GM21381 (cell line): Measurements from ENCODE around the gene ANO3.

Source experiments
- ATAC-seq: cut with Tn5 transposase; IDR thresholded peaks from one replicate; pipeline ENCODE4 v1.9.1; 2021; ENCODE audit warnings: mild to moderate bottlenecking, moderate library complexity; ENCODE audit not compliant: unreplicated experiment

ANO3 gene

DNA sequence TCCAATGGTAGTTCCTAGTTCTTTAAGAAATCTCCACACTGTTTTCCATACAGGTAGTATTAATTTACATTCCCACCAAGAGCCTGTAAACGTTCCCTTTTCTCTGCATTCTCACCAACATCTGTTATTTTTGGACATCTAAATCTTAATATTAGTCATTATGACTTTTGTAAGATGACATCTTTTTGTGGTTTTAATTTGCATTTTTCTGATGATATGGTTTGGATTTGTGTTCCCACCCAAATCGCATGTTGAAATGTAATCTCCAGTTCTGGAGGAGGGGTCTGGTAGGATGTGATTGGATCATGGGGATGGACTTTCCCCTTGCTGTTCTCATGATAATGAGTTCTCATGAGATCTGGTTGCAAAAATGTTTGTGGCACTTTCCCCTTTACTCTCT is 151.2 kb downstream of the ANO3 start:
- ATAC-seq, result no peak

DNA sequence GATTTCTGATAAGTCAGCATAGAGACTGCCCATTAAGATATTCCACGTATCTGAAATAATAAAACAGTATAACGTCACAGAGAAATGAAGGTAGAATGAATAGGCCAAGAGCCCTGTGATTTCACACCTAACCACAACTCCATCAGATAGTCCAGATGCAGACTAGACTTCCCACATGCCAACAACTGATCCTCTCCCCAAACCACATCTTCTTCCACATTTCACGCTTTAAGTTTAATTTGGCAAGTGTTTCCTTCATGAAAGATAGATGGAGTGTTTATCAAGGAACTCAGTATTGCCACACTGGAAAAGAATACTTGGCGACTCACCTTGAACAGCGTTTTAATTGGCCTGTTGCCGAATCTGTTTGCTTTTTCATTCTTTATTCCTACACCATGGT is 158.6 kb downstream of the ANO3 start:
- ATAC-seq, result no peak

DNA sequence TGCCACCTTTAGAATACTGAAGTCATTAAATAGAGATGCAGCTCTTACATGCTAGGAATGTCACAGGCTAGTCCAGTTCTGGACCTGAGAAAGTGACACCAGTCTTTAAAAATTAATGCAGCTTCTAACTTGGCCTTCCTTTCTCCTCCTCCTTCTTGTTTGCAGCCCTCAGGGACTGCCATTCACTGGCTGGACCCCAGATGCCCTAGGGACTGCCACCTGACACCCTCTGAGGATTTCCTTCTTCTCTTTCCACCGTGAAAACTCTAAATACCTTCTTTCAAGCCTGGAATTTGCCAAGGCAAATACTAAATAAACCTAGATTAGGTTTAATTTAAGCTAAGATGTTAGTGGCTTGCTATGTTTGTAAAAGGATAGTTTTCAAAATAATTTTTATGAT is 161.7 kb downstream of the ANO3 start:
- ATAC-seq, result no peak

DNA sequence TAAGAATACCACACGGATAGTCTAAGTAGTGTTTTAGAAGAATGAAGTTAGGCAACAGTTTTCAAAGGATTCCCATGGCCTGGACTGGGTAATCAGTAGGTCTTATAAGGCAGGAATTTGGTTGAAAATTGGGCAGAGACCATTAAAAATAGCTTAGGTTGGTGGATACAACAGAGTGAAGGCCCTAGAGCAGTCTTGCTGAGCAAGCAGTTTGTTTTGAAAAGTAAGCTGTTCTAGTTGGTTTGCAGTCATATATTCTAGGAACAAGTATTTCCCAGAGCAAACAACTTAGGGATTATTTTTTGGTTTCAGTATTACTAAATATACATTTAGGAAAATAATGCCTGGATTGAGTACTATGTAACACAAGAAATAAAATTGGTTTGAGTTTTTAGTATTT is 175.3 kb downstream of the ANO3 start:
- no peak for ATAC-seq

DNA sequence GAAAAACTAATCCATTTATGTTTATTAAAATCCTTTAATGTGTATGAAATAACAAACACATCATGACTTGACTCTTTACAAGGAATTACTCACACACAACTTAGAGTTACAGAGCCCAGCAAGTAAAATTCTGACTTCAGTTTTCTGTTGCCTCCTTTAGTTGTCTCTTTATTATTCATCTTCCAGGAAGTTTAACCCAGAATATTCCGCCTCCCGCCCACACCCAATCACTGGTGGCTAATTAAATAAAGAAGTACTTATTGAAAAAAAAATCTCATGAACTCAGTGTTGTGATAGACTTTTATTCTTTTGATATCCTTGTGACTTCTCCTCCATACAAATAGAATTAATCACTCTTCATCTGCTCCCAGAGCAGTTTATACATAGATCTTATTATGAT is 178.2 kb downstream of the ANO3 start:
- ATAC-seq, result no peak

DNA sequence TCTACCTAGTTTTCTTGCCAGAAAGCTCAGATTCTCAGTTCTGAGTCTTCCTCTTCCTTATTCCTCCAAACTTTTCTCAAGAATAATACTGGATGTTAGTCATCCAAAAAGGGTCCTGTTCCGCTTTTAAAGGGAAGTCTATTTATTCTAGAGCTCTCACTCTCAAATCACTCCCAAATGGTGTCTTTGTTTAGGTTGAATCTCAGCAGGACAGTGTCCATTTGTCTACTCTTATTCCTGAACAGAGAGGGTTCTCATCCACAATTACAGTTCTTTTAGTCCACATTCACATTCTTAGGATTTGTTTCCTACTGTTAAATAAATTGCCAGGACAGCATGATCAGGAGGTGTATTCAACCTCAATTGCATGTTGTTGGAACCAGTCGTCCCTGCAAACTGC is 178.8 kb downstream of the ANO3 start:
- ATAC-seq, result no peak

DNA sequence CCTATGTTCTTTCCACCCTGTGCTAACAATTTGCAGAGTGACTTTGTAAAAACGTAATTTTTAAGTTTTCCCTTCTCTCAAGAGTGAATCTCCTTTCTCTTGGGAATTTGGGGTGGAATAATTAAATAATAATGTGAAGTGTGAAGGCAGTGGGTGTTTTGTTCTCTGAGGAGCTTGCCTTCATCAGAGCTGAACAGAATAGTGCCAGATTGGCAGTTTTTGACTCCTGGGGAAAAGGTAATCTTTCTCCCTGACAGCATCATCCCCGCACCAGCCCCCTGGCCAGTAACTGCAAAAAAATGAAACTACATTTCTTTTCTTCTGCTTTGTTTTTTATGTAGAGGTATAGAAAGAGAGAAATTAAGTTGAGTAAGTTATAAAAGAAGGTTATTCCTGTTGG is 180.3 kb downstream of the ANO3 start:
- no peak for ATAC-seq

DNA sequence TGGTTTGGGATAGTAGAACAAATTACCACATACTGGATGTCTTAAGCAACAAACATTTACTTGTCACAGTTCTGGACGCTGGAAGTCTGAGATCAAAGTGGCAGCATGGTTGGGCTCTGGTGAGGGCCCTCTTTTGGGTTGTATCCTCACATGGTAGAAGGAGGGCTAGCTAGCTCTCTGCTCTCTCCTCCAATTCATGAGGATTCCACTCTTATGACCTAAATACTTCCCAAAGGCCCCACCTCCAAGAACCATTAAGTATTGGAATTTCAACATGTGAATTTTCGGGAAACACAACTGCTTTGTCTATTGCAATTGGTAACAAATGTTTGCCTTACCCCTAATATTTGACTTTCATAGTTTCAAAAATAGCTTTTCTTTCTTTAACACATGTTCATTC is 187.5 kb downstream of the ANO3 start:
- no peak for ATAC-seq

DNA sequence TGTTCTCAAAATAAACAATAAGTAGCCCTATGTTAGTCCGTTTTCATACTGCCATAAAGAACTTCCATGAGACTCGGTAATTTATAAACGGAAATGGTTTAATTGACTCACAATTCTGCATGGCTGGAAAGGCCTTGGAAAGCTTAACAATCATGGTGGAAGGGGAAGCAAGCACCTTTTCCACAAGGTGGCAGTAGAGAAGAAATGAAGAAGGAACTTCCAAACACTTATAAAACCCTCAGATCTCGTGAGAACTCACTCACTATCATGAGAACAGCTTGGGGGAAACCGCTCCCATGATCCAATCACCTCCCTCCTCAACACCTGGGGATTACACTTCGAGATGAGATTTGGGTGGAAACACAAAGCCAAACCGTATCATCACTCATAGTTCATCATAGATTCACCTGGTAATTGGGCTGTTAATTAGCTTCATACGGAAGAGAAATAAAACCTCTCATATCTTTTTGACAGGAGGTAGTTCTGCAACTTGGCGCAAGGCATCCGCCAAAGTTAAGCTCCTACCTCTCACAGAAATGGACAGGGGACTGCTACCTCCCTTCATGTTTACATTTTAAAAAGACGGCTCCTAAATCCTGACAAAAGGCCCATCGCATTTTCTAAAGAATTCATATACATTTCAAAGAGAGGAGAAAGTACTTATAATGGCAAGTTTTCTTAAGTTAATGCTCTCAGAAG is 191.1 kb downstream of the ANO3 start:
- no peak for ATAC-seq

DNA sequence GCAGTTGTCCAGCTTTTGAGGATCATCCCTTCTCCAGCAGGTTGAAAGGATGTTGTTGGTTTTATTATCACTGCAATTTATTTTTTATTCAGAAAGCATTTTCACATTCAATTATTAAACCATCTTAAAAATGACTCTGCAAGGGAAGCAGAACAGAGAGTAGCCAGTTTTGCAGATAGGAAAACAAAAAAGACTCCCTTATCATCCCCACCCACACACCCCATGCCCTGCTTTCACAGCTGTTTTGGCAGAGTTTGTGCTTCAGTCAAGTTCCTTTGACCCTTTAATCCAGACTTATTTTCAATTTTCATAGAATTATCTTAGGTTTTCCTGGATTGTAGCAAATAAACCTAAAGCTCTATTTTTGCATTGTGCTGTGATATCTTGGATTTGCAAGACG is 195.8 kb downstream of the ANO3 start:
- ATAC-seq, result no peak

DNA sequence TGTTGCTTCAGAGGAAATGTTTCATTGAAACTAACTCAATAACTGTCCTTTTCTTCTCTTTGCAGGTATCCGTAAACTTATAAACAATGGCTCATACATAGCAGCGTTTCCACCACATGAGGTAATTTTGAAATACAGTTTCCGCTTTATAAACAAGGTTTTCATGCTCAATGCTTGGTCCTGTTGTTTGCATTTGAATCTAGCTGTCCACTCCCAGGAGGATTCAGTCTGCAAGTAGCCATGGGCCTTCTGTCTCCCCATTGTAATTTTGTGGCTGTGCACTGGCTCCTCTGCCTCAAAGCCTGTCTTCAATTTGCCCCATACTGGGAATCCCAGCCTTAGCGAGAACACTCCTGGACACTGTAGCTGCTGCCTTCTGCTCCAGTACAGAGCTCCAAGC is 205.4 kb downstream of the ANO3 start:
- no peak for ATAC-seq

DNA sequence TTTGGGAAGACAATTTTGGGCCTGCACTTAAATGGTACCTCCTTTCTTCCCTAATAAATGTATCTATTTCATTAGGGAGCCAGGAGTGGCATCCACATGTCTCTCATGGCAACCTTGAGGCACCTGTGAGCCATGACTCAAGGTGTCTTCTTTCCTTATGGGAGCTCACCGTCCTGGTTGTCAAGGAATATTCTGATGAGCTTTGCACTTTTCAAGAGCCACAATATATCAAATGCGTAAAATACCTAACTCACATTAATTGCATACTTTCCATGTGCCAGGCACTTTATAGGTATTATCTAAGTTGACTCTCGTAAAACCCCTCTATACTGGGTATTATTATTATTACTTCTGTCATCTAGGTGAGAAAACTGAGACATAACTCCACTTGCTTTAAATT is 207.6 kb downstream of the ANO3 start:
- ATAC-seq, result no peak

DNA sequence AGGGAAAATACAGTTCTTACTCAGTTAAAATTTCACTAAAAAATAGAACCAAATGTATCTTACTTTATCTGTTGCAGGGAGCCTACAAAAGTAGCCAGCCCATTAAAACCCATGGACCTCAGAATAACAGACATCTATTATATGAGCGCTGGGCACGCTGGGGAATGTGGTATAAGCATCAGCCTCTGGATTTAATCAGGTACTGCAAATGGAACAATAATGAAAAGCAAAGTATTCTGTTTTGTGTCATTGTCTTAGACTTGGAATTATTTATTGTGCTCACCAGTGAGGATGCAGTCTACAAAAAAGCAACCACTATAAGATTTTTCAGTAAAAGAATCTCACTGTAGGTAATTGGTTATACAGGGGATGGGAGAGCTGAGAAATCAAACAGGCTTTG is 209.9 kb downstream of the ANO3 start:
- no peak for ATAC-seq

DNA sequence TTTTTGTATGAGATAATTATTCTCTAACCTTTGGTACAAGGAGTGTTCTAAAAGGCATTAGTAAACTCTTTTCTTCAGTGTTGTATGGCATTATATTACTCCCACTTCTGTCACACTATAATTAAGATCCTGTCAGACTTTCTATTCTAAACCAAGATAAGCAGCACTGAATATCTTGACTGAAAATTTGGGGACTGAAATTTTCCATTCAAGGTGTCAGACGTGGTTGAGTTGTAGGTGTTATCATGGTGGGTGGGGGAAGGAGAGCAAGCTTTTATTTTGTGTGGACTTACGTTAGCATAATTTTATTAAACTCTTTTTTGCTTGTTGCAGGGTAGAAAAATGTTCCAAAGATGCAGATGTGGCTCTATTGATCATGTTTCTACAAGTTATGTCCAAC is 217.2 kb downstream of the ANO3 start:
- no peak for ATAC-seq

DNA sequence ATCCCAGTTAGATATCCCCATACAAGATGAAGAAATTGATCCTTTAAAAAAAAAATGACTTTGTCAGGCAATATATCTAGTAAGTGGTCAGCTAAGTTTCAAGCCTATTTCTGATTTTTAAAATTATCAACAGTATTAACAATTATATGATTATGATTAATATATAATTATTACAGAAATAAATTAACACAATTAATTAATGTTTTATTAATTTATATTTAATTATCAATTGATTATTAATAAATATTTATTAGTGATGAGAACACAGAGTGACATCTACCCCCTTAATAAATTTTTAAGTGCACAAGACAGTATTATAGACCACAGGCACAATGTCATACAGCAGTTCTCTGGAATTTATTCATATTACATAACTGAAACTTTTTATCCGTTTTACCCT is 218.1 kb downstream of the ANO3 start:
- no peak for ATAC-seq

DNA sequence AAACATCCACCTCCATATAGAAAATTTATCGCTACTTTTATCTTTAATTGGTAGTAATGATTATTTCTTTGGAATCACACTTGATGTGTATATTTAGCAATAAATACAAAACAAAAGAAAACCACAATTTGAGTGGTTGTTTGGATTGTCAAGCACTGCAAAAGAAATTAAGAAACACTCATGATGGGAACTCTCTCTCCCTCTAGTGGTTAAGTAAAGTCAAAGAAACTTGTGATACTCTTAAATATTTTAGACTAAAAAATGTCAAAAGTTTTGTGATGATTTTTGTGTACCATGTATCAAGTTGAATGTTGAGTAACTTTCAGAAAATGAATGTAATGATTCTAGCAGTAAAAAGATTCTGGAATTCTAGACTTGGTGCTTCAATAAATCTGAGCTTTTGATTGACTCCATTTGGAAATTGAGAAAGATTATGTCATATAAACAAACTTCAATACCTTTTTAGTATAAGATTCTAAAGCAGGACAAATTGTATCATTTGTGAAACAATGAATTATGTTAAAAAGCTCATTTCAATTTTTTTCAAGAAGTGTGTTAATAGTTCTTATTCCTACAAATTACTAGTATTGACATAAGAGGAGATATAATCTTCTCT is 219.4 kb downstream of the ANO3 start:
- ATAC-seq, result no peak

DNA sequence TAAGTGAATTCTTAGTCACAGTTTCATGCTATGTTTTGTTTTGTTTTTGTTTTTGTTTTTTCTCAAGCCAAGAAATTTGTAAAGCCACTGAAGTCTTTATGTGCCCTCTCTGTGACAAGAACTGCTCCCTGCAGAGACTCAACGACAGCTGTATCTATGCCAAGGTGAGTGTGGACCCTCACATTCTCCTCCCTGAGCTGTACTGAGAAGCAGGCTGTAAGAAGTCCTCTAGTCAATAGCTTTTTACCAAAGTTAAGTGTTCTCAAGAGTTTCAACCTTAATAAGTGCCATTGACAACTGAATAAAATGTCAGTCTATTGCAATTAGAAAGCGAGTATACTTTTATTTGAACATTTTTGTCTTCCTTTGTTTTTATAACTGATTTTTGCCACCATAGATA is 221.3 kb downstream of the ANO3 start:
- no peak for ATAC-seq

DNA sequence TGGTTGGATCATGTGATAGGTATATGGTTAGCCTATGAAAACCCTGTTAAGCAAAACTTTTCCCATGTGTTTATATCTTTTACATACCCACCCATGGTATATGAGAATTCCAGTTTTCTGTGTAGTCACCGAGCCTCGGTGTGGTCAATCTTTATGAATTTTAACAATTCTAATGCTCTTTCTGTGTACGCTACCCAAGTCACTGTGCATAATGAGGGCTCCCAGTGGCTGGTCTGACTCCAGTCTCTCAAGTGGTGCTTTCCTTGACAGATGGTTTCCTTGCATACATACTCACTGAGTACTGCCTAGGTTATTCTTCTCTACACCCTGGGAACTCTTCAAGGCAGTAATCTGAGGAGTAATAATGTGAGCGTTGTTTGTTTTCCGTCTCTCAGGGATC is 222.5 kb downstream of the ANO3 start:
- no peak for ATAC-seq

DNA sequence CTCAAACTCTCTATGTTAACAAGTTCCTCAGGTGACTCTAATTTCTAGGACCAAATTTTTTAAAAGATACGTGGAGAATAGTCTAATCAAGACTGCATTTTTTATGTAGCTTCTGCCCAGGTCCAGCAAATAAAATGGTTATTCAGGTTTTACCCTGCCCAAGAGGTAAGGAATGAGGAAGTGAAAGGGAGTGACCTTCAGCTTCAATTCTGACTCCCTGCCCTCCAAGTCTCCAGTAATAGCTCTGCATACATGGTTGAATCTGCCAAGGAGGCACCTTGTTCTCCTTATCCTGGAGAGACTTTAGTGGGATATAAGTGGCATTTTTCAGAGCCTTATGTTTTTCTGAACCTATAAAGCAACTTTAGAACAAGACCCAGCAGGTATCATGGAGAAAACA is 224.7 kb downstream of the ANO3 start:
- no peak for ATAC-seq

DNA sequence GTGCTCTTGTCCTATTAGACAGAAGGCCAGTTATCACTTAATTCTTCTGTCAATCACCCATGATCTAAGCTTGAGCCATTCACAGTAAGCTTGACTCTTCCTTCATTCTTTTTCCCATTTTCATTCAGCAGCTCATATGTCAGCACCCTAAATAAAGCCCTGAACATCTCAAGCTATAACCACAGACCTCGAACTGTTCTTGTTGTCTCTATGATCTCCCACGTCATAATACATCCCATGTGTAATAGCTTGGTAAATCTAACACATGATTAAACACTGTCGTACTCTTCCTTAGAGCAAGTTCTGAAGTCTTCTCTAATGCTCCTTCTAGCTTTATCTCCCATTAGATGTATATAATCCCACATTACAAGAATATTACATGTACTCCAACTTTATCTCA is 225.7 kb downstream of the ANO3 start:
- ATAC-seq, result no peak

DNA sequence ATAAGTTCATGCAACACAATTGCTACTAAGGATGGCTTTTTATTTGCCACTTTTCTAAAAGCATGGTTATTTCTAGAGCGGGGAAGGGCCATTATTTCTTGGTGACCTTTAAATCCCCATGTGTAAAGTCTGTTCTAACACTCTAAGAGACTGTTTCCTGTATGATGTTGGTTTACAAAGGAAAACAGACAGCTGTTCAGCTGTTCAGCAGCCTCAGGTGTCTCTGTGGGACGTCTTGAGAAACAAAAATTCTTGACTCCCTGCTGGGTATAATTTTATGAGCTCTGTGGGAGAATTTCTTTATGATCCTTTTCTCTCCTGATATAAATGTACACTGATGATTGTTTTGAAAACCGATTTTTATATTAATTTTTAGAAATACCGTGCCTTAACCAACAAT is 226.3 kb downstream of the ANO3 start:
- ATAC-seq, result no peak

DNA sequence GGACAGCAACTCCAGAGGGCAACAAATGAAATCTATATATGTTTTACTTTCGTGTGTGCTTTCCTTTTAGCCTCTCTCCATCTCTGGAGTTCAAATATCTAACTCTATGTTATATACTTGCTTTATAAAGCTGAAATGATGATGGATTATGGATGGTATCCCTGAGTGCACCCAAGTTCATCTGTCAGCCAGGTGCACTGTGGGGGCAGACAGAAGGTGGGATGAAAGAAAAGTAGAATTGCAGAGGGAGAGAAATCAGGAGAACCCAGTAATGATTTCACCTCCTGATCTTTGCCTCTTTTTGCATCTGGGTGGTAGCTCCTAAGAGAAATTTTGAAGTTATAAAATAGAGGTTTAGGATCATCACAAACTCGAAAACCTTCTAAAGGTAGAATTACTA is 237.7 kb downstream of the ANO3 start:
- ATAC-seq, result no peak
